GM19467 (cell line): ENCODE measurements around the gene TACC2.

ENCODE experiments used
- ATAC-seq: cut with Tn5 transposase; IDR thresholded peaks from one replicate; pipeline ENCODE4 v1.9.1; 2021; ENCODE audit warnings: mild to moderate bottlenecking, moderate library complexity; ENCODE audit not compliant: unreplicated experiment

The TACC2 gene

GRCh38 chr10:122164023-122164601 lies 175.1 kb downstream of the TACC2 start:
- ATAC-seq = no peak

- ATAC-seq = no peak
Measured at GRCh38 chr10:122164815-122165483, 176.0 kb downstream of the TACC2 start.

GRCh38 chr10:122165484-122166276 lies 176.7 kb downstream of the TACC2 start:
- no peak for ATAC-seq

- ATAC-seq = no peak
Measured at GRCh38 chr10:122168101-122168500, 179.1 kb downstream of the TACC2 start.

GRCh38 chr10:122168598-122169394 lies 179.8 kb downstream of the TACC2 start:
- no peak for ATAC-seq

- no peak for ATAC-seq
Measured at GRCh38 chr10:122170802-122171201, 181.8 kb downstream of the TACC2 start.

GRCh38 chr10:122171302-122172075 lies 182.5 kb downstream of the TACC2 start:
- ATAC-seq = no peak

GRCh38 chr10:122172361-122173008 lies 183.5 kb downstream of the TACC2 start:
- no peak for ATAC-seq

- no peak for ATAC-seq
Measured at GRCh38 chr10:122173337-122173736, 184.4 kb downstream of the TACC2 start.

GRCh38 chr10:122173766-122174435 lies 184.9 kb downstream of the TACC2 start:
- ATAC-seq = no peak

- no peak for ATAC-seq
Measured at GRCh38 chr10:122176232-122177213, 187.6 kb downstream of the TACC2 start.

- no peak for ATAC-seq
Measured at GRCh38 chr10:122178655-122179054, 189.7 kb downstream of the TACC2 start.

GRCh38 chr10:122181041-122181732 lies 192.2 kb downstream of the TACC2 start:
- ATAC-seq = no peak

GRCh38 chr10:122181876-122182275 lies 192.9 kb downstream of the TACC2 start:
- ATAC-seq = no peak

GRCh38 chr10:122182308-122182707 lies 193.3 kb downstream of the TACC2 start:
- no peak for ATAC-seq

- no peak for ATAC-seq
Measured at GRCh38 chr10:122184254-122184653, 195.3 kb downstream of the TACC2 start.

GRCh38 chr10:122185643-122186042 lies 196.7 kb downstream of the TACC2 start:
- ATAC-seq = no peak
